Head of caudate nucleus (tissue), 42 donors: ENCODE data around the gene SLC25A21.

Experiments
- DNase-seq, 42 donors: peaks; one replicate each; pipeline versions ENCODE4 v3.0.0 to v3.0.0-alpha.2; 2020 to 2021; ENCODE audit warnings: mixed read lengths in 7 of 42
- intact Hi-C: fragments of 100-400 bp; cut with DNase I; formaldehyde crosslinking; loops from one replicate; pipeline ENCODE4 v1.15.0; 2022

SLC25A21 gene

DNA sequence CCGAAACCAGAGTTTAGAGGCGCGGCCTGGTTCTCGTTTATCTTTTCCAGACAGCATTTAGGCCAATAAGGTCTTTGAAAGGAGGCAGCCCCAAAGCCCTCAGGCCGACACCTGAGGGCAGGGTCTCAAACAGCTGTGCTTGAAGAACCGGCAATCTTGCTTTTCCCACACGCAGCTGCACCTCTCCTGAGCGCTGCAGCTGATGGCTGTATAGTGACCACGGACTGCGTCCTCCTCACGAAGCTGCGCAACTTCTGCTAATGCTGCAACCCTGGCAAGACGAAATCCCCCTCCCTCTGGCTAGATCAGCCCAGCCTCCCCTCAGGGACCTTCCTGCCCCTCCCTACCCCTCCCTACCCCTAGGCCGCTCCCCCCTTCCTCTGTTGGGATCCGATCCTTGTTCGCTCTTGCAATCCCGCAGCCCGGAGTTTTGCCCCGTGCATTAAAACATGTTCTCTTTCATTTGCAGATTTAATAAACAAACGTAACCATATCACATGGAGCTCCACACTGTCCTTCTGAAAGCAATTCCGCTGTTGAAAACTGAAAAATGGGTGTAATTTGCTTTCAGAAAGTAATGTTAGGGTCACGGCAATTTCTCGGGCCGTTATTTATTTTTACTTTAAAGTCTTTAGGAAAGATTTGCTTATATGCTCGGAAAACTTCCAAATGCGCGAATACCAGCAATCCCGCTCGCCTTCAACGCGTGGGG is 515.6 kb downstream of the SLC25A21 start:
- DNase-seq, result no peak
- intact Hi-C loops, result loop anchor here (10.0 kb wide), 1 partner anchor 928 kb away; no protein-coding TSS in a partner anchor

DNA sequence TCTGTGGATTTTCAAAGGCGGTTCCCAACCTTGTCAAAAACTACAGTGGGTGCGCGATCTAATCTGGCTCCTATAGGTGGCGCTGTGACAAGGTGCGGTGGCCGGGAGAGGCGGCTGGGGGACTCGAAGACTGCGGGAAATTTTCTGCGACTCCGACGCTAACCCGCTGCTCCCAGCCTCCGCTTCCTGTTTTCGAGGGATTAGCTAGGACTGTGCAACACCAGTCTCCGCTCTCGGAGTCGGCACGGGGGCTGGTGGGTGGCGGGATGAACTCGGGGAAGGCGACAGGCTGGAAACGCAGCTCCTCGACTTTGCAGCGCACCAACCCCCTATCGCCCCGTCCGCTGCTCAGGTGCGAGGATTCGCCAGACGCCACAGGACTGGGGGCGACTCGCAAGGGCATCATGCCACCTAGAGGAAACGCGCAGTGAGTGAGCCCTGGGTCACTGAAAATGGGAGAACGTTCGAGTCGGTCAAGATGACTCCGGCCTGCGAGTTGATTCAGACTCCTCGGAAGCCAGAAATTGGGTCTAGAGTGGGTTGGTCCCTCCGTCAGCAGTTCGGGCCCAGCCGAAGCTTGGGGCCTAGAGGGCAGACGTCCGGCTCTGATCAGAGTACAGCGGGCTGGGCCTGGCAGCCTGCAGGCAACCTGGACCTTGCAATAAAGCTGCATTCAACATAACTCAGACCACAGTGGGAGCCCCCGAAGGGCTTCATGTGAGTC is 516.3 kb downstream of the SLC25A21 start:
- intact Hi-C loops, result loop anchor here (10.0 kb wide), 1 partner anchor 929 kb away; no protein-coding TSS in a partner anchor
- DNase-seq, result no peak

DNA sequence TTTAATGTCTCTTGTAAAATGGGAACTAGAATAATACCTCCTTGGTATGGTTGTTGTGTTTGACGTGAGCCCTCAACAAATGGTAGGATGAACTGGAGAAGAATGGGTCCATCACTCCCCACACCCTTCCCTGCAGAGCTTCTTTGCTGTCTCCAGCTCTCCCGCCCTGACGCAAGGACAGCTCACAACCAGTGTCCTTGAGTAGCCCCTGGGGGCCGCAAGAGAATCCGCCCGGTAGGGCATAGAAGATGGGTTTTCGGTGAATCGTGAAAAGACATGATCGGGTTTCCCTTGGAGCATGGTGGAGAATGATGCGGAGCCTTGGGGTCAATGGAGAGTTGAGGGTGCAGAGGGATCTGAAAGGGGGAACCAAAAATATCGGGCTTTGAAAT is 516.8 kb downstream of the SLC25A21 start:
- intact Hi-C loops, result loop anchor here (10.0 kb wide), 1 partner anchor 929 kb away; no protein-coding TSS in a partner anchor
- no peak for DNase-seq

DNA sequence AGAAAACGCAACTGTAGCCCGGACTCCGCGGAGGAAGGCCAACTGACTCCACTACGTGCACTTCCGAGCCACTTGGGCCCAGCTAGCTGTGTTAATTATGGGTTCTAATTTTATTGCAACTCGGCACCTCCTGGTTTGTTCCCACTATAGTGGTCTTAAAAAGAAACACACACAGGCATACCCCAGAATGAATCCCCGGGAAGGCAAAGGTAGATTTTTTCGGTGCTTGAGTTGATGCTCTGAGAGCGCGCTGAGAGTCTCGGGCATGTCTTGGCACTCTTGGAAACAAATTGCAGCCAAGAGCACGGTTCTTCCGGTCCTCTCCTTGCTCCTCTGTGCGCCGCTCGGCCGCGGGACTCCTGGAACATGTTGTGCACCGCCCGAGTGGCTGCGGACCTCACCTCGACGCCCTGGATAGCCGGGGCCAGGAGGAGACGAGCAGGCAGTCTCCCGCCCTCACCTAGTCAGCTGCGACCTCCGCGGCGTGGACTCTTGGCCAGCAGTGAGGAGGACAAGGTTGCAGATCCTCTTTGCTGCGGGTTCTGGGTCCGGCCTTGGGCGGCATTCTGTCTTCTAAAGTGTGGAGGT is 517.5 kb downstream of the SLC25A21 start:
- no peak for DNase-seq
- intact Hi-C loops, result loop anchor here (10.0 kb wide), 1 partner anchor 930 kb away; no protein-coding TSS in a partner anchor

DNA sequence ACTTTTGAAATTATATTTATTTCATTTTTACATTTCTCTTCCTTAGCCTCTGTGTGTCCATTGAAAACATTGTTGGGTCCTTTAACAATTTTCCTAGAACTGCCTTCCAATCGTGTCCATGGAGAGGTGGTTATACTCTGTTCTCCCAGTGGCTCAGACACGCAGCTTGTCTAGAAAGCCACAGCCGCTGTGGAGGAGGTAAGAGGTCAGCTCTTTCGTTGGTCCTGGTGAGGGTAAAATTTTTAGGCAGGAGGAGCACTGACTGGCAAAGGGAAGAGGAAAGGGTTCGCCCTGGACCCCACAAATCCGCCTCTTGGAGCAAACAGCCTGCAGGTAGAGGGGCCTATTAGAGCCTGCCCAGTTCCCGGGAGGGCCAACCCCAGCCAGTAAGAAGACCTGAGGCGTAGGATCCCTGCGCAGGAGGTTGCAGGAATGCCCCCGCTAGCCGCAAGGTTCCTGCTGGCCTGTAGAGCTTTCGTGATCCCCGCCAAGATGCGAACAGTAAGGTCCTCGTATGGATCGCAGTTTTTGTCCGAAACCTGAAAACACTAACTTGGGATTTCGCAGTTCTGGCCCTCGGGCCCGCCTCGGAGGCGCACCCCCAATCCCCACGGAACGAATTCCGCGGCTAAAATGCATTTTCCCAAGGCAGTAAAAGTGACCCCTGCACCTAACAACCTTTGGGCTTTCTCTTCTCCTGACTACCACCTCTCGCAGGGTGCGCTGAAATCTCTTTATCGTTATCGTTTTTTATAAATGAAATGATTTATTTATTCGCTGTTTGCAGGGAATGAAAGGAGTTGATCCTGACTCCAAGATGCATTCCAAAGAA is 518.2 kb downstream of the SLC25A21 start:
- DNase-seq, result no peak
- intact Hi-C loops, result loop anchor here (10.0 kb wide), 1 partner anchor 931 kb away; no protein-coding TSS in a partner anchor

DNA sequence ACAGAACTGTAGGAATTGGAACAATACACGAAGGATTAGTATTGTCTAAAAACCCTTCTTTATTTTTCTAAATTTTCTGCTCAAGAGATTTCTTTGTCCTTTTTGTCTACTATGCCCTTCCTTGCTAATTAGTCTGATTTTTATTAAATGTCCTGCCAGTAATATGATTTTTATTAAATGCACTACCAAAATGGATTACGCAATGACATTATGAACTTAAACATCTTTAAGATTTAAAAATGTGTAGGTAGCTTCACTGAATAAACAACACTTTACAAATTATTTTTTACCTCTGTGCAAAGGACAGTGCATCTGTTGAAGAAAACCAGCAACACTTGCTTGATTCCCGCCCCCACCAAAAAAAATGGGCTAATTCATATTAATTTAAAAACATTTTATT is 519.0 kb downstream of the SLC25A21 start:
- DNase-seq, result no peak
- intact Hi-C loops, result loop anchor here (10.0 kb wide), 1 partner anchor 931 kb away; no protein-coding TSS in a partner anchor

DNA sequence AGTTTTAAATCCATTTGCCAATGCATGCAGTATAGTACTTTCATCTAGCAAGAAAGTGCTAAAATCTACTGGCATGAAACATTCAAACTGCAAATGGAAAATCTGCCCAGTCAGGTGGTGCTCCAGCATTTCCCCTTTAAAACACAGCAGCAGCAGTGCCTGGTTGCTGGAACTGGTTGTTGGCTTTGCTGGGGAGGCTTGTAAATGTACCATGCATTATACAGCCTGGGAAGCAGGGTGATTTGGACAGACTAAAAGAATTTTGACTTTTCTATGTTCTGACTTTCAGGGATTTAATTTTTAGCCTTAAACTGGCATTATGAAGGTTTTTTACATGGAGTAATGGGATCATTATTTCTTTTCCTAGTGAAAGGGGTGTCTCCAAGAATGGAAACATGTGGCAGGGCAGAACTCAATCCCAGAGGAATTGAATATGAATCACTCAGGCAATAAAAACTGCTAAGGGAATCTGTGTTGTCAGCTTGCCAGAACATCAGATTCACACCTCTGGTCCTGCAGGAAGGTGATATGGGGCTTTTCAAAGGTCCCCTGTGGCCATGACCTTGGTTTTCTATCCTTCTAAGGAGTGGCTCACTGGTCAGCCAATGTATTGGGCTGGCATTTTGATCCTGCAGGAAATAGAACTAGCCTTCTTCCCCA is 519.7 kb downstream of the SLC25A21 start:
- intact Hi-C loops, result loop anchor here (10.0 kb wide), 1 partner anchor 932 kb away; no protein-coding TSS in a partner anchor
- no peak for DNase-seq

DNA sequence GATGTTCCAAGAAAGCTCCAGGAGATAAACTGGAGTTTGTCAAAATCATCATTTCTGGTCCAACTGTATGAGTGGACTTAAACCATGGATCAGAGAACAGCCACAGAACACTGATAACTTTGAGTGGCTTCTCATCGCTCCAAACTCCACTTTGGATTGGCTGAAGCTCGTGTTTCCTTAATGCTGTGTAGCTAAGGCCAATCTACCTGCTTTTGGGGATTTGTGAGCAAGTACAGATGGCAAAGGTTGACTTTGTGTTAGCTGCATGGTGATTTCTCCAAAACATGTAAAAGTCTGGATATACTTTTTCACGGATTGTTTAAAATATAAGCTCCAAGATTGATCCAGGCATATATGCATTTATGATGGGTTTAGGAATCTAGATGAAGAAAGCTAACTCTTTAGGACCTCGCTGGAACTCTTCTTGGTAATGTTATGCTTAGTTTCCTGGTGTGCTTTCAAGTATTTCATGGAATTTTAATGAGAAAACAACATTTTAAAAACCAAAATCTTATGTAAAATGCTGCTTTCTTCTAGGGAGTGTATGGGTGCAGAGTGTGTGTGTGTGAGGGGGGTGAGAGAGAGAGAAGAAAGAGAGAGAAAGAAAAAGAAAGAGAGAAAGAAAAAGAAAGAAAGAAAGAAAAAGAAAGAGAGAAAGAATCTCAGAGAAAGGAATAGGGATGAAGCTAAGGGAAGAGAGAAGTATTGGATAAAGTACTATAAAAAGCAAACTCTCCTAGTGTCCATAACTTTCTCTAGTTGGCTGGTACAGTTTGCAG is 522.3 kb downstream of the SLC25A21 start:
- intact Hi-C loops, result loop anchor here (10.0 kb wide), 2 partner anchors 495 to 935 kb away; no protein-coding TSS in a partner anchor
- DNase-seq, result no peak

DNA sequence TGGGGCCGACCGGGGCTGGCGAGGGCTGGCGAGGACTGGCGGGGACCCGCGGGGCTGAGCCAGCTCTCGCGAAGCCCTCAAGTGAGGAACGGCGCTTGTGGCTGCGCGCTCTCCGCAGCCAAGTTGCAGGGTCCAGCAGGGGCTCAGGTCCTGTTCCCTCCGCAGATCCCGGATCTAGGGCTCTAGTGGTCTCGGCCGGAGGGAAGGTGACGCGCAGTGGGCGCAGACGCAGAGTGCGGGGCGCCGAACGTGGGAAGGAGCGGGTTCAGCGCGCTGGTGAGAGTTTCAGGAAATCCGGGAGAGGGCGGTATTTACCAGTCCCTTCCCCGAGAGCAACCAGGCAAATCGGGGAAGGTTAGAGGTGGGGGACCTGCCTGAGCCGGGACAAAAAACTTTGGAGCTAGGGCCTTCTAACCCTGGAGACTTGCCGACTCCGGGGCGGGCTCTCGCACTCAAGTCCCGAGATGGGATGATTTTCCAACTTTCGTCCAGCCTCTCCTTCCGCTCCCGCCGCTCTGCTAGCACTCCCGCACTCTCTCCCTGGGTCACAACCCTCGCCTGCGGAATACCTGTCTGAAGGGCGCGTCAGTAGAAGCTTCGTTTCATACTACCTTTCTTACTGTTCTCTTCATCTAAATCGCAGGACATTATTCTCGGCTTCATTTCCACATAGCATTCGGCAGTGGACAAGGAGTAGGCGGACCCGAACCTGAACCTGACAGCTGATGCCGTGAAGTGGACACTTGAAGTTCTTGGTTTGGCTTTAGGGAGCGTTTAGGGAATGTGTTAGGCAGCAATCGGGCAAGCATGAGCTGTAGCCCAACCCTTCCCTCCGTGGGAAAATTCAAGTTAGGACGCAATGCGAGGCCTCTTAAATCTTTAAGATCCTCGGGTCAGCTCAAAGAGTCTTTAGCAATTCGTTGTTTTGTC is 524.3 kb downstream of the SLC25A21 start:
- no peak for DNase-seq
- intact Hi-C loops, result loop anchor here (10.0 kb wide), 1 partner anchor 497 kb away; no protein-coding TSS in a partner anchor

DNA sequence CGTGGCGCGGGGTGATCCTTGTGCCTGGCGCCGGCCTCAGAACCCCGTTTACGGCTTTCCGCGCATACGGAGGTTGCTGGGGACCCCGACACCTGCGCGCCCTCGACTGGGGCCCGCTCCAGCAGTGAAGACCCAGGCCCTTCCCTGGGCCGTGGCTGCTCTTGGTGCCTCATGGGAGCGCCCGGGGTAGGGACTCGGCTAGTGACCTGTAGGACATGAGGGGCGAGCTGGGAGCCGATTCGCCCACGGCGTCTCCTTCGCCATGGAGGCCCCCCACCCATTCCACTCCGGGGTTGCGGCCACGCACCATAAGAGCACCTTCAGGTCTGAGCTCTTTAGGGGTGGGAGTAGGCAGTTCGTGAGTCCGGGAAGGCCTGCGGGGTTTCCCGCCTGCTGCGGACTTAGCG is 525.0 kb downstream of the SLC25A21 start:
- no peak for DNase-seq
- intact Hi-C loops, result loop anchor here (10.0 kb wide), 1 partner anchor 497 kb away; no protein-coding TSS in a partner anchor

DNA sequence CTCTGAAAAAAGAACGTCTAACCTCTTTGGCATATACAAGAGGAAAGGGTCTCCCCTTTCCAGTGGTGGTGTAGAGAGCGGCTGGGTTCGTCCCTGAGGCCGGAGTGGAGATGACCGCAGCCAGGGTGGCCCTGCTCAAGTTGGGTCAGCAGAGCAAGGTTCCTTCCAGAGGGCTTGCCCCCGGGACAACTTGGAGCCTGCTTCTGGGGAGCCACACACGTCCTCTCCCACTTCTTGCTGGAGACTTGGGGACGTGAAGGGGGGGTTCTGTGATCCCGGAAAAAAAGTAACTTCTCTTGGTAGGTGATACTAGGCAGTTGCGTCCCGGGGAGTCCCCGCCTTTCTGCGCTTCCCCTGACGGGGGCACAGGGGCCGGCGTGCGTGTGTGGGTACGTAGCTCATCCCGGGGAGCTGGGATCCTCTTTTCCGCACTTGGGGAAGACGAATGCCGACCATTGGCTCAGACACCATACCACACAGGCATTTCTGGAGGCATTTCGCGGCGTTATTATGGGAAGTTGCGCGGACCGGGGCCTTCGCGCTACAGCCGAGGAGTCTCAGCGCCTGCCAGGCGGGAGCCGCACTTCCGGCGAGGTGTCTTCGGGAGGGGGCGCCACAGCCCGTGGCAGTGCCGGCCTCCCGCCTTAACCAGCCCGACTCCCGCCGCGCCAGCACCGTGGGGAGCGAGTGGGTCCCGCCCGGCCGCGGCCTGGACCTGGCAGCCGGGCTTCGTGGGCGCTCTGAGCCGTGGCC is 525.6 kb downstream of the SLC25A21 start:
- DNase-seq, result no peak
- intact Hi-C loops, result loop anchor here (10.0 kb wide), 1 partner anchor 498 kb away; no protein-coding TSS in a partner anchor

DNA sequence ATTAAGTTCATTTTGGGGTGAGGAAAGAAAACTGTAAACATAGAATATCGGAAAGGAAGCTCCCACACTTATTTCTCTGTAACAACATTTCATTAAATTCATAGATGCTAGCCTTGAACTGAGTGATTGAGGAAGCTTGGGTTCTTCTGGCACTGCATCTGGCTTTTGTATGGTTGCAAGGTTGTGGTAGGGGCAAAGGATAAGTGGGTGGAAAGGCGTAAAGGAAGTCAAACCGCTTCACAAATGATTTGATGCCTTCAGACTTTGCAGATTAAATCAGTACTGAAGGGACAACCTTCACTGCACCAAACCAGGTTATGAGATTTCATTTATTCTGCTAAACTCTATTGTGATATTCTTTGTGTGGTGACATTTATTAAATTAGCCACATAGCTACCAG is 538.8 kb downstream of the SLC25A21 start:
- no peak for DNase-seq
- intact Hi-C loops, result no loop called here
